Superior temporal gyrus (tissue), 1 donor: ENCODE data around the gene SLC7A11.

ENCODE experiments used
- DNase-seq: peaks from one replicate; pipeline ENCODE4 v3.0.0-alpha.2; 2016; ENCODE audit errors: extremely low spot score

The SLC7A11 gene

GRCh38 chr4:138163171-138163570 lies 79.0 kb downstream of the SLC7A11 start:
- no peak for DNase-seq

GRCh38 chr4:138162259-138162658 lies 79.9 kb downstream of the SLC7A11 start:
- no peak for DNase-seq

DNA sequence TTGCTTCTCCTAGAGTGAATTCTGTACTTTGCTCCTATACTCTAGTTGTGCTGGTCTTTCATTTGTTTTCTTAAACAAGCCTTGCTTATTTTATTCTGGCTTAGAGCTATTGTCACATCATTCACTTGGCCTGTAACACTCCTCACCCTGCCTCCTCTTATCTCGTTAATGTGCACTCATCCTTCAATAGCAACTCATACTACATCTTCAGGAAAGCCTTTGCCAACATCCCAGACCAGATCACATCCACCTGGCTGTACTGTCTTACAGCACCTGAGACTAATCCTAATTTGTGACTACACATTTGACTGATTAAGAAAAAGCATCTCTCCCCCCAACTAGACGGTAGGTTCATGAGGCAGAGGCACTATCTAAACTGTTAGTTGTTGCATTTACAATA lies 80.8 kb downstream of the SLC7A11 start:
- DNase-seq, result no peak

- DNase-seq, result no peak
Measured at GRCh38 chr4:138158746-138159297, 83.3 kb downstream of the SLC7A11 start.

DNA sequence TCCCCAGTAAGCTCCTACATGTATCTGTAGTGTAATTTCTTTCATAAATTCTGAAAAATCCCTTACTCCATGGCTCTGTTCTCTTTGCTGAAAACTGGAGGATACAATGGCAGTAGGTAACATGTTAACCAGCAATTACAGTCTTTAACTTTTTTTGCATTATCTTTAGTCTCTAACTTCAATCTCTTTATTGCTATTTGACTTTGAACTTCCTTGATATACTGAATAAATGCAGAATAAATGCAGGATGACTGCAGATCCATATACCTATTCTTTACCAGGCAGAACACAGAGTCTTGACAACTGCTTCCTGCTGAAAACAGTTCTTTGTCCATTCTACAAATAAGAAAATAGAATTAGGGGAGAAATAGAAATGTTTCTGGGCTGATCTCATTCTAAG lies 101.3 kb downstream of the SLC7A11 start:
- DNase-seq, result no peak

- DNase-seq, result no peak
Measured at GRCh38 chr4:138138774-138139173, 103.4 kb downstream of the SLC7A11 start.

DNA sequence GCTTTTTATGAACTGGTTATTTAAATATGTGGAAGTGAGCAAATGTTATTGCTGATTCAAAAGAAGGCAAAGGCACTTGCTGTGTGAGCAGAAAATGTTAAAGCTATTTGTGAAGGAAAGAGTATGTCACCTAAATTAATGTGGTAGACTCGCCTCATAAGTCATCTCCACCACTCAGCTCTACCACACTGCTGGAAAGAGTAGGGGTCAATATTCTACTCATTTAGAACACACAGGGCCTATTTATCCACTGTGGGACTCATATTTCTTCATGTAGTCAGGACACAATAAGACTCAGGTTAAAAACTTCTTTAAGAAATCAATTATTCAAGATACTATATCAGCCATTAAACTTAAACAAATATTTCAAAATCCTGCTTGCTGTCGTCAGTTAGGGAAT lies 106.5 kb downstream of the SLC7A11 start:
- DNase-seq, result no peak

- DNase-seq, result no peak
Measured at GRCh38 chr4:138118270-138118669, 123.9 kb downstream of the SLC7A11 start.

- no peak for DNase-seq
Measured at GRCh38 chr4:138115053-138115452, 127.1 kb downstream of the SLC7A11 start.

GRCh38 chr4:138114434-138114833 lies 127.7 kb downstream of the SLC7A11 start:
- DNase-seq, result no peak
